Measurements from ENCODE around the gene DDX5.
"Not testable (repeated sequence)": the region's sequence is repeated elsewhere in the genome, so short reads cannot be mapped to it uniquely, and the experiment has no call there.

The DDX5 gene

DNA sequence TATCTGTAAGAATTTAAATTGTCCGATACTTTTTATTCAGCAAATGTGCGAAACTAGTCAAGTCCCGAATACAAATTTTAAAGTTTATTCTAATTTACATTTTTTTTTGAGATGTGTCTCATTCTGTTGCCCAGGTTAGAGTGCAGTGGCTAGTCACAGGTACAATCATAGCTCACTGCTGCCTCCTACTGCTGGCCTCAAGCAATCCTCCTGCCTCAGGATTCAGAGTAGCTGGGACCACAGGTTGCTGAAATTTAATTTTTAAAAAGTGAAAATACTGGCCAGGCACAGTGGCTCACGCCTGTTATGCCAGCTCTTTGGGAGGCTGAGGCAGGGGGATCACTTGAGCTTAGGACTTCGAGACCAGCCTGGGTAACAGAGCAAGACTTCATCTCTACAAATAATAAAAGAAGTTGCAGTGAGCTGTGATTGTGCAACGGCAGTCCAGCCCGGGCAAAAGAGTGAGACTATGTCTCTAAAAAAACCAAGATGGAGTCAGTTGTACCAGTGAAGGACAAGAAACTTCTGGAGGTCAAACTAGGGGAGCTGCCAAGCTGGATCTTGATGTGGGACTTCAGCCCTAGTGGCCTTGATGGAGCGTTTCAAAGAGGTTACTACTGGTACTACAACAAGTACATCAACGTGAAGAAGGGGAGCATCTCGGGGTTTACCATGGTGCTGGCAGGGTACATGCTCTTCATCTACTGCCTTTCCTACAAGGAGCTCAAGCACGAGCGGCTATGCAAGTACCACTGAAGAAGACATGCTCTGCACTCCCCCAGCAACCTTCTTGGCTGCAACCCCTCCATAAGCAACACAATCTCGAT, 14.8 kb downstream of the DDX5 start:
- peak; percentile 76 for DNase-seq

- DNase-seq, result no peak
Observed at GRCh38 chr17:64488301-64488700, 17.8 kb downstream of the DDX5 start.

DNA sequence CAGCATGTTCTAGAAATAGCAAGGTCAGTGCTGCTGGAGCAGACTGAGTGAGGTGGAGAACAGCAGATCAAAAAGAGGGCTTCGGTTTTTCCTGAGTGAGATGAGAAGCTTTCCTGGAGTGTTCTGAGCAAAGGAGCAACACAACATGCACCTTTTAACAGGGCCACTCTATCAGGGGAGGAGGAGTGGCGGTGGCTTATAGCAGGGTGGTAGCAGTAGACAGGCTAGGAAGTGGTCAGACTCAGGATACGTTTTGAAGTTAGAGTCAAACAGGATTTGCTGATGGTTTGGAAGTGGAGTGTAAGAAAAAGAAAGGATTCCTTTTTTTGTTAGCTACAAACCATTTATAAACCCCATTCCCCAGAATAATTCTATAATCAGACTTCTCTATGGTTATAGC, 21.7 kb downstream of the DDX5 start:
- DNase-seq, result no peak

GRCh38 chr17:64480951-64481350, 25.1 kb downstream of the DDX5 start:
- DNase-seq, result no peak

GRCh38 chr17:64477849-64478248, 28.2 kb downstream of the DDX5 start:
- no peak for DNase-seq

DNA sequence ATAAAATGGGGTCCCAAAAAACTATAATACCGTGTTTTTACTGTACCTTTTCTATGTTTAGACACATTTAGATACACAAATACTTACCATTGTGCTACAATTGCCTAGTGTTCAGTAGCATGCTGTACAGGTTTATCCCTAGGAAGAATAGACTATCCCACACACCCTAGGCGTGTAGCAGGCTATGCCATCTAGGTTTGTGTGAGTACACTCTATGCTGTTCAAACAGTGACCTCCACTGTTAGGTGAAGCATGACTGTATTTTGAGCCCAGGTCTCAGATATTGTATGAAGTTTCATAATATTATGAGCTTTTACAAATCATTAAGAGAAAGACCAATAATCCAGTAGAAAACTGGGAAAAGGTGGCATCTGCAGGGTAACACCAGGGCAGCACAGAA, 33.5 kb downstream of the DDX5 start:
- DNase-seq, result peak; percentile 11

DNA sequence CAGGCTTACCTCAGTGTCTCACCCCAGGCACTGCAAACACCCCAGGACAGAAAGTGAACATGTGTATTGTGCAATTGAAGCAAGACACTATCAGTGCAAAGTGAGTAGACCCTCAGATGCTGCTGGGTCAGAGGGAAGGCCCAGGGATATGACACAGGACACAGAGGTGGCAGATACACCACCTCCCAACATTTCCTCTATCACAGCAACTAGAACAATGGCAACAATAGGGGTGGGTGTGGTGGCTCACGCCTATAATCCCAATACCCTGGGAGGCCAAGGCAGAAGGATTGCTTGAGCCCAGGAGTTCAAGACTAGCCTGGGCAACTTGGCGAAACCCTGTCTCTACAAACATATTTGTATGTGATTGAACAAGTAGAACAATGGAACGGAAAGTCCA, 34.6 kb downstream of the DDX5 start:
- no peak for DNase-seq

DNA sequence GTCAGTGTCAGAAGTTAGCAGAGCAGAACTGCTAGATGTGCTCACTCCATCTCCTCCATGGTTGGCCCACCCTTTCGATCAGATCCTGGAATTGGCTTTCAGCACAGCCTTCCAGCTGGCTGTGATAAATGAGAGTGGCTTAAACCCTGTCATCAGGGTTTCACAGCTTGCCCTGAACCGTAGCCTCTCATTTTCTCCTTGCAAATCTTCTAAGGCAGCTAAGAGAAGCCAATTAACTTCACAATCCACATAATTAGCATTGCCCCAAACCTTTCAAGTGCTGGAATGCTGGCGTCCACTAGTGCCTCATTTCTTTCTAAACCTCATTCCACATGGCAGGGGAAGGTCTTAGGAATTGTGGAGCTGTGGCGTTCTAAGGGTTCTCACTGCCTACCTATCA, 35.5 kb downstream of the DDX5 start:
- no peak for DNase-seq

DNA sequence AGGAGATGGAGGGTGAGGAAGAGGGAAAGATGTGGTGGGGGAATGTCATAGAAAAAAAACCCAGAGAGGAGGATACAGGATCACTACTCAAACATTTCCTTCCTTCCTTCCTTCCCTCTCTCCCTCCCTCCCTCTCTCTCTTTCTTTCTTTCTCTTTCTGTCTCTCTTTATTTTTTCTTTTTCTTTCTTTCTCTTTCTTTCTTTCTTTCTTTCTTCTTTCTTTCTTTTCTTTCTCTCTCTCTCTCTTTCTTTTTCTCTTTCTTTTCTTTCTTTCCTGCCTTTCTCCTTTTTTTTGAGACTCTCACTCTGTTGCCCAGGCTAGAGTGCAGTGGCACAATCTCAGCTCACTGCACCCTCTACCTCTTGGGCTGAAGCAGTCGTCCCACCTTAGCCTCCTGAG, 39.3 kb downstream of the DDX5 start:
- not testable (repeated sequence) for DNase-seq

GRCh38 chr17:64466019-64466735, 39.9 kb downstream of the DDX5 start:
- no peak for DNase-seq

GRCh38 chr17:64461788-64462187, 44.3 kb downstream of the DDX5 start:
- no peak for DNase-seq

DNA sequence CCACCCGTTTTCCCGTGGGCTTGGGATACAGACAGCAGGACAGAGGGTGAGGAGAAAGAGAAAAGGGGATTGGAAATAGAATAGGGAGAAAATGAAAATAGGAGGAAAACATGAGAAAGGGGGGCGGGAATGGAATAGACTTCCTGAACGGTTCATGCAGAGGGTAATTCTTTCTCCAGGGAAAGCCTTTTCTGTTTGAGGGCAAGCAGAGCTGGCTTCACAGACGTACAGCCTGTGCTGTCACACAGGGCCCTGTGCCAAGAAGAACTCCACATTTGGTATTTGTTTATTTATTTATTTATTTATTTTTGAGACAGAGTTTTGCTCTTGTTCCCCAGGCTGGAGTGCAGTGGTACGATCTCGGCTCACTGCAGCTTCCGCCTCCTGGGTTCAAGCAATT, 45.1 kb downstream of the DDX5 start:
- DNase-seq, result no peak

DNA sequence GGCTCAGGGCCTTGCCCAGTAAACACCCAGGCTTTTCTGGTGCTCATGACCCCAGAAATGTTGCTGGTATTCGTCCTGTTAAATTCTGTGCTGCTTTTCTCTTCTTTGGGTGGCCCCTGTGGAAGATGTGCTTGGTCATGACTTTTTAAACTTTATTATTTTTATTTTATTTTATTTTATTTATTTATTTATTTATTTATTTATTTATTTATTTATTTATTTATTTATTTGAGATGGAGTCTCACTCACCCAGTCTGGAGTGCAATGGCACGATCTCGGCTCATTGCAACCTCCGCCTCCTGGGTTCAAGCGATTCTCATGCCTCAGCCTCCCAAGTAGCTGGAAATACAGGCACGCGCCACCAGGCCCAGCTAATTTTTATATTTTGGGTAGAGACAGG, 46.3 kb downstream of the DDX5 start:
- not testable (repeated sequence) for DNase-seq

DNA sequence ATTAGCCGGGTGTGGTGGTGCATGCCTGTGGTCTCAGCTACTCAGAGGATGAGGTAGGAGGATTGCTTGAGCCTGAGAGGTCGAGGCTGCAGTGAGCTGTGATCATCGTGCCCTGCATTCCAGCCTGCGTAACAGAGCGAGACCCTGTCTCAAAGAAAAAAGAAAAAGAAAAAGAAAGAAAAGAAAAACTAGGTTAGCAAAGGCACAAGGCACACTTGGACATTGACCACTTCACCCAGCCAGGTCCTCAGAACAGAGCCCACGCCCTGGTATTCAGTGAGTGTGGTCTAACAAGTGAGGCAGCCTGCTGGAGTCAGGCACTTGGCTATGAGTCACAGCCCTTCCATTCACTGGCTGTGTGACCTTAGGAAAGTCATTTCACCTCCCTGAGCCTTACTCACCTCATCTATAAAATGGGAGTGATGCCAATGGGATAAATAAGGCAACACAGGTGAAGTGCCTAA, 46.8 kb downstream of the DDX5 start:
- no peak for DNase-seq

- DNase-seq, result no peak
Observed at GRCh38 chr17:64458756-64459155, 47.3 kb downstream of the DDX5 start.

- no peak for DNase-seq
Observed at GRCh38 chr17:64457156-64457555, 48.9 kb downstream of the DDX5 start.

DNA sequence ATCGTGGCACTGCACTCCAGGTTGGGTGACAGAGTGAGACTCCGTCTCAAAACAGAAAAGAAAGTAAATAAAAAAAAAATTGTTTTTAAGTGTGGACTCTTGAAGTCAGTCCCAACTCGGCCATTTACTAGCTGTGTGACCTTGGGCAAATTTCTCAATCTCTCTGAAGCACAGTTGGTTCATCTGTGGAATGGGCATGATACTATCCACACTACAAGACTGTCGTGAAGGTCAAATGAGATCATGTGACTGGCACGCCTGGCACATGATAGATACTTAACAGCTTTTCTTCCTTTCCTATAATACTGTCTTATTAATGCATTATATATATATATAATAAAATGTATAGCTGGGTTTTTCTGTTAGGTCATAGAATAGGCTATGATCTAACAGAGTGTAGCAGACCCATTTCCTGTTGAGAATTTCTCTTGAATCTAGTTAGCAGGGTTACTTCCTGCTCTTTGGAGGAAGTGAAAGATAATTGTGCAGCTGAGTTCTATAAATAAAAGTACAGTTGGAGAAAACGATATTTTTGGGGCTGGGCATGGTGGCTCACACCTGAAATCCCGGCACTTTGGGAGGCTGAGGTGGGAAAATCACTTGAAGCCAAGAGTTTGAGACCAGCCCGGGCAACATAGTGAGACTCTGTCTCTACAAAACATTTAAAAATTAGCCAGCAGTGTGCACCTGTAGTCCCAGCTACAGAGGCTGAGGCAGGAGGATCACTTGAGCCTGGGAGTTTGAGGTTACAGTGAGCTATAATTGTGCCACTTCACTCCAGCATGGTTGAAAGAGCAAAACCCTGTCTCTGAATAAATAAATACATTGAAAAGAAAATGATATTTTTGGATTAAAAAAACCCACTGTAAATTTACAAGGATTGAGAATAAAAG, 49.9 kb downstream of the DDX5 start:
- peak; percentile 61 for DNase-seq

DNA sequence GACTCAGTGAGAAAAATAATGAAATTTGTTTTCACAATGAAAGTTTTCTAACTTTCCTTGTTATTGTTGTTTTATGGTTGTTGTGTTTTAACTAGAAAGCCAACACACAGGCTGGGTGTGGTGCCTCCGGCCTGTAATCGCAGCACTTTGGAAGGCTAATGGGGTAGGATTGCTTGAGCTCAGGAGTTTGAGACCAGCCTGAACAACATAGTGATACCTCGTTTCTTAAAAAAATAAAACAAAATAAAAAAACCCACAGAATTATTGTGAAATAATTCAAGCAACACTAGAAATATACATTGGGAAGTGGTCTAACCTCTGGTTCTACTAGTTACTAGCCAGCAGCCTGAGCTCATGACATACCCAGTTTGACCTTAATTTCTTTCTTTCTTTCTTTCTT, 56.5 kb downstream of the DDX5 start:
- DNase-seq, result peak; percentile 64

DNA sequence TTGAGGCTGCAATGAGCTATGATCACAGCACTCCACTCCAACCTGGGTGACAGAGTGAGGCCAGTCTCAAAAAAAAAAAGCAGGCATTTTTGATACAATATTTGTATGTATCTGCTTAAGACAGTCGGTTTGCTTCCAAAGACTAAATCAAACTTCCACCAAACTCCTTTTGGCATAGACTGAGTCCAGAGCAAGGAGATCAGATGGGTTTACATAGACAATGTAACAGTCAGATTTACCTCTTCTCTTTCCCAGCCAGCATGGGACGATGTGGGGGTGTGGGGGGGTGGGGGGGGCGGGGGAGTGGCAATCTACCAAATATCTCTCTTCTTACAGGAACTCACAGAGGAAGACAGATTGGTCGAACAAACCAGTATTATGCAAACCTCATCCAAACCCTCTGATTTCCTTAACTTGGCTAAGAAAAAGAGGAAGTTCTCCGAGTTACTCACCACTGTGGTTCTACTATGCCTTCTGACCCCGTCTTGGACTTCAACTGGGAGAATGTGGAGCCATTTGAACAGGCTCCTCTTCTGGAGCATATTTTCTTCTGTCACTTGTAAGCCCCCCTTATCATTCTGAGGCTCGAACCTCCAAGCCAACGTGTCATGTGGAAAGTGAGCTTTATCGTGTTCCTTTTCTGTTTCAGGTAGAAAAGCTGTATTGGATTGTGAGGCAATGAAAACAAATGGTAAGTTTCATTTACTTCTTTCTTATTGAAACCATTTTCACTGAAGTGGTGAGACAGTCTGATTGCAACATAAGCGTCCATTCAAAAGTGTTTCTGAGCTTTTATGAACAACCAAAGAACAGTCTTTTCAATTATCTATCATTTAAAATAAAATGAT, 57.2 kb downstream of the DDX5 start, which contains the start of gene MILR1:
MILR1 (plus strand) TSS at position 451 of the 848 bp plus-strand sequence; CDS start at position 505, 54 bp downstream.
- peak; percentile 97 for DNase-seq

All from hematopoietic multipotent progenitor cell treated with erythropoietin and hydrocortisone succinate and interleukin-3 and kit ligand, for 4 days (in vitro differentiated cells).